ENCODE results near the gene HTR1E.

DNA sequence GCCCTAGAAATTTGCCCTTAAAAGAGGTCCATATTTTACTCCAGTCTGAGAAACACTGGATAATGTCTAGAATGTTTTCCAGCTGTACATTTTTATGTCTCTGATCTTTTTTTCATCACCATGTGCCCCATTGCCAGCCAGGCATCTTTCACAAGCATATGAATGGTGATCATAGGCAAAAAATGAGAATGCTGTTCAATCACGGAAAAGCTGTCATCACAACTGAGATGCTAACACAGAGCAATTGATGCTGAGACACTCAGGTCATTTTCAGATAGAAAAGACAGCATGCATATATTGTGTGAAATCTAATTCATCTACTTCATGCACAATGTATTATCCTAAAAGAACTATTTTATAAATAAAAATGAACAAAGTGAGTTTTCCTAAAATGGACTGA, 116.0 kb downstream of the HTR1E start:
- no peak for TF ChIP-seq JUN (IDR thresholded peaks at IDR 0.05; ENCODE audit: low read depth, low read length)
- no peak for TF ChIP-seq ATF3 (IDR thresholded peaks at IDR 0.05; ENCODE audit: insufficient read depth, low read depth, low read length)
- TF ChIP-seq CTCF (IDR thresholded peaks at IDR 0.05; ENCODE audit: control extremely low read depth in 1 of 3, insufficient read depth in 1 of 3, low read depth in 1 of 3, low read length in 3 of 3), result no peak
- no peak for TF ChIP-seq POLR2A (IDR thresholded peaks at IDR 0.05; ENCODE audit: control extremely low read depth in 1 of 2, low read depth in 2 of 2, low read length in 2 of 2)
- TF ChIP-seq SRF (IDR thresholded peaks at IDR 0.05; ENCODE audit: low read depth, low read length), result no peak
- TF ChIP-seq CHD7 (IDR thresholded peaks at IDR 0.05; ENCODE audit: insufficient replicate concordance, low read length), result no peak
- TF ChIP-seq RAD21 (IDR thresholded peaks at IDR 0.05 in 1 of 2, conservative IDR thresholded peaks at IDR 0.05 in 1 of 2; ENCODE audit: low read depth in 2 of 2, low read length in 2 of 2), result no peak
